Activated CD4-positive, alpha-beta T cell treated with anti-CD3 and anti-CD28 coated beads, Interleukin-2, amount 10 ng/mL, durations not matched to agents 7 days and 5 days (primary cell): ENCODE results near the gene GNG13. TPM values are rescaled to one million over a fixed set of nuclear protein-coding genes. Genes with fewer than 3 reads are reported as not detected.
"Not testable (repeated sequence)": the region's sequence is repeated elsewhere in the genome, so short reads cannot be mapped to it uniquely, and the experiment has no call there.

Experiments used
- CTCF ChIA-PET: fragments of 350-600 bp; sonication (Branson Sonifier 250); formaldehyde crosslinking; loops from one replicate; lab custom pipeline; 2021; ENCODE audit warnings: antibody characterized with exemption; lab: Charles Lee
- POLR2A ChIA-PET: fragments of 350-600 bp; sonication (Branson Sonifier 250); formaldehyde crosslinking; loops from one replicate; lab custom pipeline; 2021; ENCODE audit warnings: antibody characterized with exemption; lab: Charles Lee
- DNase-seq: peaks from one replicate; pipeline ENCODE4 v3.0.0-alpha.2; 2020
- H3K27ac Mint-ChIP-seq: one replicate; pipeline ENCODE4 v1.8.0; 2021; ENCODE audit warnings: mild to moderate bottlenecking, moderate library complexity, mixed read lengths
- H3K27me3 Mint-ChIP-seq: one replicate; pipeline ENCODE4 v1.8.0; 2021; ENCODE audit warnings: mixed read lengths
- H3K36me3 Mint-ChIP-seq: one replicate; pipeline ENCODE4 v1.8.0; 2021; ENCODE audit warnings: low read depth, mixed read lengths
- H3K4me1 Mint-ChIP-seq: one replicate; pipeline ENCODE4 v1.8.0; 2021; ENCODE audit warnings: mixed read lengths
- H3K4me3 Mint-ChIP-seq: one replicate; pipeline ENCODE4 v1.8.0; 2021; ENCODE audit warnings: mild to moderate bottlenecking, moderate library complexity, mixed read lengths
- H3K9me3 Mint-ChIP-seq: one replicate; pipeline ENCODE4 v1.8.0; 2021; ENCODE audit warnings: mixed read lengths
- total RNA-seq, 2 experiments: library from RNA; stranded (reverse); gene quantifications; one replicate each; pipeline ENCODE4 v1.2.3, GENCODE V29; 2021

GNG13 gene
- total RNA-seq, 2 experiments from 2014 or later, result not detected

GRCh38 chr16:840561-841454 lies 40.3 kb upstream of the GNG13 start:
- Mint-ChIP-seq H3K36me3 (no peaks in the 10 kb centered on the region), H3K27me3 (no peaks in the 10 kb centered on the region), H3K4me3 (no peak overlapping the region), H3K4me1 (no peaks in the 10 kb centered on the region), H3K9me3 (peaks cover 8% of the 10 kb centered on the region), H3K27ac (no peak overlapping the region)
- no peak for DNase-seq
- CTCF ChIA-PET, result no interaction called here
- POLR2A ChIA-PET, result no interaction called here

GRCh38 chr16:839643-840408 lies 39.3 kb upstream of the GNG13 start:
- Mint-ChIP-seq H3K27me3 (no peaks in the 10 kb centered on the region), H3K36me3 (no peaks in the 10 kb centered on the region), H3K27ac (no peak overlapping the region), H3K4me3 (no peak overlapping the region), H3K9me3 (peaks cover 11% of the 10 kb centered on the region), H3K4me1 (no peaks in the 10 kb centered on the region)
- no peak for DNase-seq
- ChIA-PET CTCF (no interaction called here), POLR2A (no interaction called here)

- H3K9me3 Mint-ChIP-seq, result peaks cover 14% of the 10 kb centered on the region
- H3K4me1 Mint-ChIP-seq, result no peaks in the 10 kb centered on the region
- H3K27ac Mint-ChIP-seq, result no peak overlapping the region
- ChIA-PET POLR2A (no interaction called here), CTCF (interaction anchor here (0.7 kb wide), 1 partner anchor 954 kb away, joined by 3 read pairs; no protein-coding TSS in a partner anchor)
- H3K27me3 Mint-ChIP-seq, result no peaks in the 10 kb centered on the region
- H3K4me3 Mint-ChIP-seq, result no peak overlapping the region
- no peak for DNase-seq
- H3K36me3 Mint-ChIP-seq, result no peaks in the 10 kb centered on the region
Observed at GRCh38 chr16:838741-839140, 38.2 kb upstream of the GNG13 start.

- not testable (repeated sequence) for DNase-seq
Observed at GRCh38 chr16:836822-837221, 36.3 kb upstream of the GNG13 start.

GRCh38 chr16:836221-836620 lies 35.7 kb upstream of the GNG13 start:
- Mint-ChIP-seq H3K4me3 (no peak overlapping the region), H3K27me3 (no peaks in the 10 kb centered on the region), H3K36me3 (no peaks in the 10 kb centered on the region), H3K4me1 (no peaks in the 10 kb centered on the region), H3K9me3 (peaks cover 14% of the 10 kb centered on the region), H3K27ac (no peak overlapping the region)
- ChIA-PET POLR2A (no interaction called here), CTCF (no interaction called here)
- DNase-seq, result no peak

More at GRCh38 chr16:836822-837221, 36.3 kb upstream of the GNG13 start:
- H3K27me3 Mint-ChIP-seq, POLR2A ChIA-PET, H3K4me3 Mint-ChIP-seq, H3K27ac Mint-ChIP-seq, H3K4me1 Mint-ChIP-seq, H3K36me3 Mint-ChIP-seq, CTCF ChIA-PET: not testable (repeated sequence)
- peaks cover 14% of the 10 kb centered on the region for H3K9me3 Mint-ChIP-seq

GRCh38 chr16:835373-835772 lies 34.8 kb upstream of the GNG13 start:
- H3K27me3 Mint-ChIP-seq, result no peaks in the 10 kb centered on the region
- CTCF ChIA-PET, result no interaction called here

GRCh38 chr16:833411-833810 lies 32.9 kb upstream of the GNG13 start:
- Mint-ChIP-seq H3K4me1 (no peaks in the 10 kb centered on the region), H3K27me3 (no peaks in the 10 kb centered on the region), H3K4me3 (no peak overlapping the region), H3K27ac (no peak overlapping the region), H3K36me3 (no peaks in the 10 kb centered on the region), H3K9me3 (peaks cover 14% of the 10 kb centered on the region)
- ChIA-PET CTCF (no interaction called here), POLR2A (no interaction called here)
- no peak for DNase-seq

More at GRCh38 chr16:835373-835772, 34.8 kb upstream of the GNG13 start:
- no peak overlapping the region for H3K27ac Mint-ChIP-seq
- DNase-seq, result no peak
- peaks cover 14% of the 10 kb centered on the region for H3K9me3 Mint-ChIP-seq
- H3K36me3 Mint-ChIP-seq, result no peaks in the 10 kb centered on the region
- H3K4me3 Mint-ChIP-seq, result no peak overlapping the region
- POLR2A ChIA-PET, result no interaction called here
- H3K4me1 Mint-ChIP-seq, result no peaks in the 10 kb centered on the region

- peaks cover 11% of the 10 kb centered on the region for H3K9me3 Mint-ChIP-seq
- H3K27ac Mint-ChIP-seq, result no peak overlapping the region
- H3K4me3 Mint-ChIP-seq, result no peak overlapping the region
- CTCF ChIA-PET, result no interaction called here
- DNase-seq, result no peak
- POLR2A ChIA-PET, result no interaction called here
- H3K27me3 Mint-ChIP-seq, result no peaks in the 10 kb centered on the region
- H3K4me1 Mint-ChIP-seq, result no peaks in the 10 kb centered on the region
- no peaks in the 10 kb centered on the region for H3K36me3 Mint-ChIP-seq
Observed at GRCh38 chr16:832652-833336, 32.3 kb upstream of the GNG13 start.

- ChIA-PET CTCF (no interaction called here), POLR2A (no interaction called here)
- no peak overlapping the region for H3K4me3 Mint-ChIP-seq
- no peaks in the 10 kb centered on the region for H3K27me3 Mint-ChIP-seq
- no peaks in the 10 kb centered on the region for H3K4me1 Mint-ChIP-seq
- peaks cover 11% of the 10 kb centered on the region for H3K9me3 Mint-ChIP-seq
- H3K36me3 Mint-ChIP-seq, result no peaks in the 10 kb centered on the region
- DNase-seq, result no peak
- no peak overlapping the region for H3K27ac Mint-ChIP-seq
Observed at GRCh38 chr16:831571-832413, 31.3 kb upstream of the GNG13 start.

GRCh38 chr16:830871-831570 lies 30.5 kb upstream of the GNG13 start:
- no peak overlapping the region for H3K27ac Mint-ChIP-seq
- POLR2A ChIA-PET, result no interaction called here
- peaks cover 6% of the 10 kb centered on the region for H3K9me3 Mint-ChIP-seq

GRCh38 chr16:830107-830870 lies 29.8 kb upstream of the GNG13 start:
- Mint-ChIP-seq H3K27ac (no peak overlapping the region), H3K4me3 (no peak overlapping the region), H3K36me3 (no peaks in the 10 kb centered on the region), H3K27me3 (no peaks in the 10 kb centered on the region), H3K9me3 (peaks cover 3% of the 10 kb centered on the region), H3K4me1 (no peaks in the 10 kb centered on the region)
- ChIA-PET POLR2A (no interaction called here), CTCF (no interaction called here)
- DNase-seq, result no peak

More at GRCh38 chr16:830871-831570, 30.5 kb upstream of the GNG13 start:
- DNase-seq, result no peak
- Mint-ChIP-seq H3K27me3 (no peaks in the 10 kb centered on the region), H3K4me1 (no peaks in the 10 kb centered on the region), H3K36me3 (no peaks in the 10 kb centered on the region), H3K4me3 (no peak overlapping the region)
- CTCF ChIA-PET, result no interaction called here
